Vagina (tissue), 2 donors: ENCODE measurements around the gene CCL7. TPM values are rescaled to one million over a fixed set of nuclear protein-coding genes. Genes with fewer than 3 reads are reported as not detected.

Experiments used
- DNase-seq, 2 donors: peaks; one replicate each; pipeline ENCODE4 v3.0.0-alpha.2; 2017; ENCODE audit errors: extremely low spot score in 2 of 2
- H3K27ac ChIP-seq: fragments of 200-600 bp; sonication (generic); one replicate; pipeline ENCODE4 v1.5.1; 2019
- H3K27me3 ChIP-seq: fragments of 200-600 bp; sonication (generic); one replicate; pipeline ENCODE4 v1.5.1; 2019
- H3K36me3 ChIP-seq, 2 donors: fragments of 200-600 bp; sonication (generic); one replicate each; pipeline ENCODE4 v1.5.1; 2017 to 2019
- H3K4me1 ChIP-seq: fragments of 200-600 bp; sonication (generic); one replicate; pipeline ENCODE4 v1.5.1; 2019
- H3K4me3 ChIP-seq, 2 donors: fragments of 200-600 bp; sonication (generic); 1 replicate in 1 of 2; 2 replicates in 1 of 2; pipeline ENCODE4 v1.5.1; 2016 to 2019
- H3K9me3 ChIP-seq: fragments of 200-600 bp; sonication (generic); one replicate; pipeline ENCODE4 v1.5.1; 2019
- CTCF ChIP-seq, 3 experiments: fragments of 450-650 bp in 2 of 3; fragments of 200-600 bp in 1 of 3; sonication (generic) in 1 of 3; IDR thresholded peaks; one replicate each; pipeline ENCODE4 v1.5.1; 2017 to 2019; ENCODE audit warnings: antibody characterized with exemption in 3 of 3, mild to moderate bottlenecking in 2 of 3, moderate library complexity in 2 of 3
- POLR2A ChIP-seq, 2 donors: fragments of 450-650 bp; IDR thresholded peaks; one replicate each; pipeline ENCODE4 v1.6.1; 2017; ENCODE audit warnings: antibody characterized with exemption in 2 of 2, mild to moderate bottlenecking in 2 of 2, moderate library complexity in 2 of 2
- POLR2AphosphoS5 ChIP-seq, 2 donors: sonication (generic); formaldehyde crosslinking; IDR thresholded peaks; one replicate each; pipeline ENCODE4 v1.9.0; 2017; ENCODE audit warnings: antibody characterized with exemption in 2 of 2, mild to moderate bottlenecking in 2 of 2, low read depth in 1 of 2; ENCODE audit not compliant: insufficient read depth in 1 of 2
- intact Hi-C: fragments of 100-400 bp; cut with DNase I; formaldehyde crosslinking; loops from one replicate; pipeline ENCODE4 v1.15.1; 2023
- total RNA-seq: library from RNA; depleted of rRNA; stranded (reverse); fragments of >200 nt; gene quantifications from one replicate; pipeline ENCODE4 v1.2.3, GENCODE V29; 2016

Gene CCL7
- total RNA-seq, 1 donor from 2014 or later, result not detected

- Histone ChIP-seq H3K9me3 (no peaks in the 10 kb centered on the region), H3K27ac (no peak overlapping the region), H3K36me3 (no peaks in the 10 kb centered on the region), H3K27me3 (no peaks in the 10 kb centered on the region), H3K4me3 (no peak overlapping the region), H3K4me1 (peaks cover 32% of the 10 kb centered on the region)
- intact Hi-C loops, result no loop called here
- peak in 1 of 2 donors; percentile 58 for DNase-seq
- TF ChIP-seq CTCF (IDR thresholded peaks at IDR 0.05) (no peak), POLR2A (IDR thresholded peaks at IDR 0.05) (no peak)
Observed at GRCh38 chr17:34305061-34305460, 35.0 kb downstream of the CCL7 start.

DNA sequence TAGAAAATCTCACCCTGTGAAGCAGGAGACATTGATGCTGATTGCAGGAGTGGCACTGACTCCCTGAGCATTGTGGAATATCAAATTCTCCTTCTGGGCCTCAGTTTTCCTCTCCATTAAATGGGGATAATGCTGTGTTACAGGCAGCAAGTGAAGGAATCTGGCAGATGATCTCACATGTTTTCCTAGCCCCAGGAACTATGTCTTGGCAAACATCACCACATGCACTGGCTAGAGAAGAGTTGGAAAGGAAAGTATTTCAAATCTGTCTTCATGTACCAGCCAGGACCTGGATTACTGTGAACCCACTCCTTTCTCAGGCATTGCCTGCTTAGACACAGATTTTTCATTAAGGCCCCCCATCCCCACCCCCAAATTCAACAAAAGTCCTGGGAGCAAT is 35.6 kb downstream of the CCL7 start:
- no peak for TF ChIP-seq POLR2A (IDR thresholded peaks at IDR 0.05)
- TF ChIP-seq POLR2AphosphoS5 (IDR thresholded peaks at IDR 0.05; ENCODE audit: insufficient read depth in 1 of 2, low read depth in 1 of 2), result no peak
- TF ChIP-seq CTCF (IDR thresholded peaks at IDR 0.05), result no peak
- no peak overlapping the region for H3K4me3 ChIP-seq
- intact Hi-C loops, result no loop called here
- peak in 1 of 2 donors; percentile 32 for DNase-seq
- H3K27ac ChIP-seq, result no peak overlapping the region
- H3K4me1 ChIP-seq, result peaks cover 27% of the 10 kb centered on the region
- no peaks in the 10 kb centered on the region for H3K9me3 ChIP-seq
- no peaks in the 10 kb centered on the region for H3K36me3 ChIP-seq
- H3K27me3 ChIP-seq, result no peaks in the 10 kb centered on the region

- DNase-seq, result peak; percentile 55 to 71
- TF ChIP-seq POLR2A (IDR thresholded peaks at IDR 0.05), result no peak
- TF ChIP-seq POLR2AphosphoS5 (IDR thresholded peaks at IDR 0.05; ENCODE audit: insufficient read depth in 1 of 2, low read depth in 1 of 2), result no peak
- TF ChIP-seq CTCF (IDR thresholded peaks at IDR 0.05), result peak in 1 of 3 experiments; percentile 18
- Histone ChIP-seq H3K4me3 (no peak overlapping the region), H3K9me3 (no peaks in the 10 kb centered on the region), H3K27me3 (no peaks in the 10 kb centered on the region), H3K27ac (no peak overlapping the region), H3K4me1 (peaks cover 25% of the 10 kb centered on the region), H3K36me3 (no peaks in the 10 kb centered on the region)
- intact Hi-C loops, result no loop called here
Observed at GRCh38 chr17:34306466-34306865, 36.4 kb downstream of the CCL7 start.

- Histone ChIP-seq H3K27me3 (no peaks in the 10 kb centered on the region), H3K27ac (peak overlapping the region; percentile 4), H3K4me1 (peaks cover 29% of the 10 kb centered on the region), H3K4me3 (no peak overlapping the region), H3K9me3 (no peaks in the 10 kb centered on the region), H3K36me3 (no peaks in the 10 kb centered on the region)
- TF ChIP-seq POLR2A (IDR thresholded peaks at IDR 0.05), result no peak
- peak in 1 of 2 donors; percentile 24 for TF ChIP-seq POLR2AphosphoS5 (IDR thresholded peaks at IDR 0.05; ENCODE audit: insufficient read depth in 1 of 2, low read depth in 1 of 2)
- intact Hi-C loops, result no loop called here
- DNase-seq, result peak; percentile 40 to 60
Observed at GRCh38 chr17:34307110-34307509, 37.1 kb downstream of the CCL7 start.

DNA sequence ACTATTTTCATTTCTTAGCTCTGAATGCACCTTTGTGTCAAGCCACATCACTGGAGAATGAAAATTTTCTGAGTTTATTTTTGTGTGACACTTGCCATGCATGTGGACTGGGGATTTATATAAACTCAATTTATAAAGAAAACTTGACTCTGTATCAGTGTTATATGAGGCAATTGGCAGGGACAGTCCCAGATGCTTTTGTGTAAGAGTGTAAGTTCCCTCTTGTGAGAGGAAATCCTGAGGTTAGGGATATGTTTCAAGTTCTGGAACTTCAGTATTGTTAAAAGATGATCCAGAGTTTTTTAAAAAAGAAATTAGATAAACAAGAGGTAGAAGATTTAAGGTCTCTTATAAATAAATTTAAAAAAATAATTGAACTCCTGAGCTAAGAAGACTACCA is 38.4 kb downstream of the CCL7 start:
- intact Hi-C loops, result no loop called here
- H3K9me3 ChIP-seq, result no peaks in the 10 kb centered on the region
- TF ChIP-seq CTCF (IDR thresholded peaks at IDR 0.05), result no peak
- TF ChIP-seq POLR2AphosphoS5 (IDR thresholded peaks at IDR 0.05; ENCODE audit: insufficient read depth in 1 of 2, low read depth in 1 of 2), result no peak
- TF ChIP-seq POLR2A (IDR thresholded peaks at IDR 0.05), result no peak
- H3K4me3 ChIP-seq, result no peak overlapping the region
- H3K27ac ChIP-seq, result no peak overlapping the region
- no peaks in the 10 kb centered on the region for H3K36me3 ChIP-seq
- no peak for DNase-seq
- no peaks in the 10 kb centered on the region for H3K27me3 ChIP-seq
- H3K4me1 ChIP-seq, result peaks cover 41% of the 10 kb centered on the region
